GM12801 (cell line): ENCODE results near the gene GRIK4.

ENCODE experiments used
- TF ChIP-seq, protein P1 (sequence below): IDR thresholded peaks from one replicate; pipeline ENCODE4 v1.5.1; 2011; ENCODE audit warnings: control low read depth; ENCODE audit not compliant: insufficient read length; ENCODE audit errors: extremely low read depth

The GRIK4 gene

DNA sequence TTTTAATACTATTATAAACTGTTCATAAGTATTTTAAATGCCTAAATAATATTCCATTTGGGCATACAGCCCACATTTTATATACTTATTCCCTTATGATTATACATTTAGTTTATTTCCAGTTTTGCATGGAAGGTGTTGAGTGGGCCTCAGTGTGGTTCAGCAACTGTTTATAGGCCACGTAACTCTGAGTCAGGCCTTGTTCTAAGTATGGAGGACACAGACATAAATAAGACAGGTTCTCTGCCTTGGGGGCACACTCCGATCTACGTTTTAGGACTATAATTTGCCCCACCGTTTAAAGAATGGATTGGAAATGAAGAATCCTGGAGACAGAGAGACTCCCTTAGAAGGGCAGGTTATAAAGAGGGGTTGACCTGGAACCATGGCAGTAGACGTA is 300.2 kb downstream of the GRIK4 start:
- TF ChIP-seq, protein P1, sequence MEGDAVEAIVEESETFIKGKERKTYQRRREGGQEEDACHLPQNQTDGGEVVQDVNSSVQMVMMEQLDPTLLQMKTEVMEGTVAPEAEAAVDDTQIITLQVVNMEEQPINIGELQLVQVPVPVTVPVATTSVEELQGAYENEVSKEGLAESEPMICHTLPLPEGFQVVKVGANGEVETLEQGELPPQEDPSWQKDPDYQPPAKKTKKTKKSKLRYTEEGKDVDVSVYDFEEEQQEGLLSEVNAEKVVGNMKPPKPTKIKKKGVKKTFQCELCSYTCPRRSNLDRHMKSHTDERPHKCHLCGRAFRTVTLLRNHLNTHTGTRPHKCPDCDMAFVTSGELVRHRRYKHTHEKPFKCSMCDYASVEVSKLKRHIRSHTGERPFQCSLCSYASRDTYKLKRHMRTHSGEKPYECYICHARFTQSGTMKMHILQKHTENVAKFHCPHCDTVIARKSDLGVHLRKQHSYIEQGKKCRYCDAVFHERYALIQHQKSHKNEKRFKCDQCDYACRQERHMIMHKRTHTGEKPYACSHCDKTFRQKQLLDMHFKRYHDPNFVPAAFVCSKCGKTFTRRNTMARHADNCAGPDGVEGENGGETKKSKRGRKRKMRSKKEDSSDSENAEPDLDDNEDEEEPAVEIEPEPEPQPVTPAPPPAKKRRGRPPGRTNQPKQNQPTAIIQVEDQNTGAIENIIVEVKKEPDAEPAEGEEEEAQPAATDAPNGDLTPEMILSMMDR: no peak

DNA sequence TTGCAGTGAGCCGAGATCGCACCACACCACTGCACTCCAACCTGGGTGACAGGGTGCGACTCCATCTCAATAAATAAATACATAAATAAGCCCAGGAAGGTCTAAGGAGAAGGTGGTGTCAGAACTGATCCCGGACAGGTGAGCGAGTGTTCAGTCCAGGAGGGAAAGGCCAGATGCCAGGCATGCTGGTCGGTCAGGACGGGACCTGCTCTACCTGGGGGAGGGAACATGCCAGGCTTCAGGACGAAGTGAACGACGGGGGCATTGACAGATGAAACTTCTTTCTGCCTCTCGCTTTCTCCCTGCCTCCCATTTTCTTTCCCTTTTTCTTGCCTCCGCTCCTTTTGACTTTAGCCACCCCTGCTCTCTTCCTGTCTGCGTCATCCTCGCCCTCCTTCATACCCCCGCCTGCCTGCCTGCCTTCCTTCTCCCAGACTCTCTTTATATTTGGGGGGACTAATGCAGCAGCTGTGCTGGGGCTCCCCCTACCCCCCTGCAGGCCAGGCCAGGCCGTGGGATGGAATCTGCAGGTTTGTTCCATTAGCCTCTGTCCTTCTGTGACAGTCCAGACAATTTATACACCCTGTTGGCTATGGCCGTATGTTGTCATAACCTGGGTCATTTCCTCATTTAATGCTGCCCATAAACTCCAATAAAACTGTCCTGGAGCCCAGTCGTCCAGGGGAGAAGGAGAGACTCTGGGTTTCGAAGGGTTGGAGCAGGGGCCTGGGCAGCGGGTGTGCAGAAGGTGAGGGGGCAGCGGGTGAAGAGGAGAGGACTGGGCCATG is 303.2 kb downstream of the GRIK4 start:
- TF ChIP-seq, protein P1: no peak

DNA sequence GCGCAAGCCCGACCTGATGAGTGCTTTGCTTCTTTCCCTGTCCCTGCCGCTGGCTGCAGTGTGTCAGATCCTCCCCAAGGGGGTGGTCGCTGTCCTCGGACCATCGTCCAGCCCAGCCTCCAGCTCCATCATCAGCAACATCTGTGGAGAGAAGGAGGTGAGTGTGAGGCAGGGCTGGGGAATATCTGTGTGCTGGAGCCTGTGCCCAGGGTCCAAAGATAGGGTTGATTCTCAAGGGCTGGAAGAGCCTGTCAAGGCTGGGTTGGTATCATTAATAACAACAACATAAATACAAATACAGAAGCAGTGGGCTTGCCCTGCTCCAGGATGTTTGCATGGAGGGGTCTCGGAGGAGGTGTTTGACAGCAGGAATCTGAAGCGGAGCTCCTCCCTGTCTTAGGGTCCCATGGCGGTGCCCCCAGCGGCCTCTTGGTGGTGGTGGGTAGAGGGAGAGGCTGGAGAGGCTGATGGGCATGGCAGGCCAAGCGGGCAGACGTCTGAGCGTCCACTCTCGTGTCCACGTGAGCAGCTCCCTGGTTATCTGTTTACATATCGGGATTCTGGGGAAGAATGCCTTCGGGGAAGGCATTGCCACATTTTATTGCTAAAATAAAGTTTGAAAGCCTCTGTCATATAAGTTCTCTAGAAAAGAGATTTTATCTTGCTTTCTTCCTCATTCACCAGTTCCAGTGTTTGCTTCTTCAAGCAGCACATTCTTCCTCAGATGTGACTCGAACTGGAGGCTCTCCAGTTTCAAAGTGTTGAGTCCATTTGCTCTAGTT is 304.0 kb downstream of the GRIK4 start:
- TF ChIP-seq, protein P1: no peak

DNA sequence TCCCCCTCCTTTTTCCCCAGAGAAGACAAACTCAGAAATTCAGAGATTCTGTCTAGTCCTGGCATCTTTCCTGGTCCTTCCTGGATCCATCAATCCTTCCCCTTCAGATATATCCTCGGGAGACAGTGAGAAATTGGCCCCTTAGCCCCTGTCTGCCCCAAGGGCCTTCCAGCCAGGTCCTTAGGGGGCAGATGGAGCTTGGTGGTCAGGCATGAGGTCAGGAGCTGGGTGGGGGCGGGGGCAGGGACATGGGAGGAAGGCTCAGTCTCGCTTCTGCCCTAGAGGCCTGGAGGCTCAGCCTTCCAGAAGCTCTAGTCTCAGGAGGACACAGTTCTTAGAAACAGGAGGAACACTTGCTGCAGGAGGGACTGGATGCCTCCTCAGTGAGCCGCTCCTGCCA is 304.6 kb downstream of the GRIK4 start:
- TF ChIP-seq, protein P1: no peak

DNA sequence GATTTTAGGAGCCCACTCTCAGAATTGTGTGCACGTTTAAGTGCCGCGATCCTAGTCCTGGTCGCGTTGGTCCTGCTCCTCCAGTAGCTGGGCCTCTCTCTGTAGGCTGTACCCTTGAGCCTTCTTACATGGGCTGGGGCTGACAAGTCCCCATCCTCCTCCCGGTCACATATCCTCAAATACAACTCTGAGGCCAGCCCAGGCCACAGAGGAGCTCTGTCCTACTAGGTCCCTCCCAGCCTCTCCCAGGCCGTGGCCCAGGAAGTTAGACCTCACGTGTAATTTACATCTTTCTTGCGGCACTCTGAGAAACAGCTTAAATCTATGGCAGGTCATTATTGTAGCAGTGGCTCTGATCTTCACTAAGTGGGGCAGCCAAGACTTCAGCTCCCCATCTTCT is 305.2 kb downstream of the GRIK4 start:
- TF ChIP-seq, protein P1: no peak

DNA sequence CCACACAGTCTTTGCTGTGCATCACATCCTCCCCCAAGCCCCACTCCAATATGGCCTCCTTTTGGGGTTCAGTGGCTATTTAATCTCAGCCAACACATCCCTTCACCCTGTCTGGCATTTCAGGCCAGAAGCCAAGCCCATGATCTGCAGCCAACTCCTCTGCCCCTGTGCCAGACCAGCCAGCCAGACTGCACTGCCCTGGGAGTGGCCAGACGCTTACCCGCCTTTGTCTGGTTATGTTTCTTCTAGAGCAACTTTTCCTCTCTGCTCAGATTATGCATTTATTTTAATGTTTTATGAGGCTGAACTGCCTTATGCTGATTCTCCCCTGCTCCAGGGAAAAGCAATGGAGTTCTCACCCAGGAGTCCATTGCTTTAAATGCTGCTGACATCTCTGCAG is 305.6 kb downstream of the GRIK4 start:
- TF ChIP-seq, protein P1: no peak

DNA sequence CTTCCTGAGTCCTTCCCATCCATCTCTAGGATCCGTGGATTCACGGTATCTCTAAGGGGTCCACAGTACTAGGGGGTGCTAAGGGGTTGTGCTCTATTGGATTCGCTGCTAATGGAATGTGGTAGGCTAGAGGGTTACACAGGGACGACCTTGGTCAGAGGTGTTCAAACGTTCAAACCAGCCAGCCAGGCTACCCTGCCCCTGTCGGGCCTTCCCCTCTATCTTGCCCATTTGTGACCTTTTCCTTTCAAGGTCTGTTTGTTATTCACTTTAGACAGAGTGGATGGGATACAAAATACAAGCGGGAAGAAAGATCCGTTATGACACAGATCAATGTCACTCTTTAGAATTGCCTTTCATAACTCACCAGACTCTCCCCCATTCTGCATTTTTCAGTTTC is 306.5 kb downstream of the GRIK4 start:
- TF ChIP-seq, protein P1: no peak
